ENCODE data around the gene STRBP. TPM values are rescaled to one million over a fixed set of nuclear protein-coding genes. Genes with fewer than 3 reads are reported as not detected.
"Not testable (repeated sequence)": the region's sequence is repeated elsewhere in the genome, so short reads cannot be mapped to it uniquely, and the experiment has no call there.

The STRBP gene
- total and polyA plus RNA-seq, 12 donors: 4.2 to 12.4 (median 8.1) TPM

- DNase-seq: no peak
- H3K4me1 ChIP-seq (replicated peaks in 1 of 2): no peaks in the 10 kb centered on the region
- H3K27me3 ChIP-seq: no peaks in the 10 kb centered on the region
- TF ChIP-seq CTCF (IDR thresholded peaks at IDR 0.05): no peak
- no peak for TF ChIP-seq POLR2A (IDR thresholded peaks at IDR 0.05)
- no peak overlapping the region for H3K27ac ChIP-seq
- no peaks in the 10 kb centered on the region for H3K9me3 ChIP-seq (replicated peaks in 1 of 3)
- H3K4me3 ChIP-seq: no peak overlapping the region
- intact Hi-C loops (cut with DNase I): no loop called here
- WGBS, 4 donors: 80 to 86% (median 83%) methylated on average over 5 of the region's 5 CpGs
- no peaks in the 10 kb centered on the region for H3K36me3 ChIP-seq (replicated peaks in 1 of 2)
Observed at GRCh38 chr9:123283048-123283408, 14.6 kb upstream of the STRBP start.

GRCh38 chr9:123282362-123283047, 14.1 kb upstream of the STRBP start:
- WGBS, 4 donors: 42 to 49% (median 44%) methylated on average over 10 of the region's 10 CpGs
- no peak overlapping the region for H3K27ac ChIP-seq
- no peaks in the 10 kb centered on the region for H3K4me1 ChIP-seq (replicated peaks in 1 of 2)
- H3K9me3 ChIP-seq (replicated peaks in 1 of 3): no peaks in the 10 kb centered on the region
- TF ChIP-seq POLR2A (IDR thresholded peaks at IDR 0.05) (no peak), CTCF (IDR thresholded peaks at IDR 0.05) (no peak)
- no peaks in the 10 kb centered on the region for H3K36me3 ChIP-seq (replicated peaks in 1 of 2)
- H3K4me3 ChIP-seq: no peak overlapping the region
- intact Hi-C loops (cut with DNase I): no loop called here
- no peaks in the 10 kb centered on the region for H3K27me3 ChIP-seq
- DNase-seq: peak; percentile 27 to 78 (median 65)

DNA sequence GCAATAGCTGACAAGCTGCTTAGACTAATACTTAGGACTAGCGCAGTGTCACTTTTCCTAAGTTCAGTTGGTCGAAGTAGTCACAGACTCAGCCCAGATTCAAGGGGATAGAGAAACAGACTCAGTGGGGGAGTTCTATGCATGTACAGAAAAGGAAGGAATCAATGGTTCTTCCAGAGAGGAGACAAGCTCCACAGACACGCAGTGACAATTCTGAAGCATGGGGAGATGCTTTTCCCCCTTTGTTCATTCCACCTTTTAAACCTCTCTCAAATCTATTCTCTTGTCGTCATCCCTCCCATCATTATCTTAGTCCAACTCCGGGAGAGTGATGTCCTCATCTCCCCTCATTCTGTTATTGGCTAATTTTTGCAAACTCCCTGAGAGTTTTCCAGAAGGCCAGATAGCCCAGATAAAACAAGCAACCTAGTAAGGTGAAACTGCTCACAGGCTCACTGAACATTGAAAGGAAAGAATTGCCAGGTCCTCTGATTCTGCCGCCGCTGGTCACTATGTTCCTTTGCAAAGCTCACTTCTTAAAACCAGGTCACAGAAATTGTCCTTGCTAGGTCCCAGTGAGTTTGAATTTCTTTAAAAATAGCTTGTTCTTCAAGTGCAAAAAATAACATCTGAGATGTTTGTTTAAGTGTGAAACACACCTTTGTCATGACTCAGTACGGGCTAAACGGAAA, 13.4 kb upstream of the STRBP start:
- Histone ChIP-seq H3K27ac (no peak overlapping the region), H3K27me3 (no peaks in the 10 kb centered on the region), H3K36me3 (replicated peaks in 1 of 2) (no peaks in the 10 kb centered on the region), H3K4me1 (replicated peaks in 1 of 2) (no peaks in the 10 kb centered on the region), H3K4me3 (no peak overlapping the region), H3K9me3 (replicated peaks in 1 of 3) (no peaks in the 10 kb centered on the region)
- intact Hi-C loops (cut with DNase I): no loop called here
- TF ChIP-seq CTCF (IDR thresholded peaks at IDR 0.05) (no peak), POLR2A (IDR thresholded peaks at IDR 0.05) (no peak)
- WGBS, 4 donors: 60 to 77% (median 70%) methylated on average over 9 of the region's 9 CpGs
- no peak for DNase-seq

DNA sequence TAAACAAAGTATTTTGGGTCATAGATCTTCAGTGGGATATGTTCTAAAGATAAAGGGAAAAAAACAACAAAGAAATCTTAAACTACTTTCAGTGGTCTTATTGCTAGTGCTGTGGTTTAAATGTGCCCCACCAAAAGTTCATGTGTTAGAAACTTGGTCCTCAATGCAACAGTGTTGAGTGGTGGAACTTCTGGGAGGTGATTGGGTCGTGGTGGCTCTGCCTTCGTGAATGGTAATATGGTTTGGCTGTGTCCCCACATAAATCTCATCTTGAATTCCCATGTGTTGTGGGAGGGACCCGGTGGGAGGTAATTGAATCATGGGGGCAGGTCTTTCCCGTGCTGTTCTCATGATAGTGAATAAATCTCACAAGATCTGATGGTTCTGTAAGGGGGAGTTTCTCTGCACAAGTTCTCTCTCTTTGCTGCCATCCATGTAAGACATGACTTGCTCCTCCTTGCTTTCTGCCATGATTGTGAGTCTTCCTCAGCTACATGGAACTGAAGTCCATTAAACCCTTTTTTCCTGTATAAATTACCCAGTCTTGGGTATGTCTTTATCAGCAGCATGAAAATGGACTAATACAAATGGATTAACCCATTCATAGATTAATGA, 10.6 kb upstream of the STRBP start:
- H3K4me1 ChIP-seq (replicated peaks in 1 of 2); intact Hi-C loops (cut with DNase I); H3K27me3 ChIP-seq; H3K4me3 ChIP-seq; H3K36me3 ChIP-seq (replicated peaks in 1 of 2); H3K27ac ChIP-seq; DNase-seq; H3K9me3 ChIP-seq (replicated peaks in 1 of 3): not testable (repeated sequence)
- WGBS, 4 donors: 78 to 84% (median 81%) methylated on average over 4 of the region's 4 CpGs
